Activated CD8-positive, alpha-beta memory T cell treated with anti-CD3 and anti-CD28 coated beads, Interleukin-2, amount 50 U/mL, for 24 hours (primary cell): Measurements from ENCODE around the gene SUSD5.
"Not testable (repeated sequence)": the region's sequence is repeated elsewhere in the genome, so short reads cannot be mapped to it uniquely, and the experiment has no call there.

ENCODE experiments used
- DNase-seq: peaks from one replicate; pipeline ENCODE4 v3.0.0-alpha.2; 2020; ENCODE audit errors: extremely low read depth

Gene SUSD5

DNA sequence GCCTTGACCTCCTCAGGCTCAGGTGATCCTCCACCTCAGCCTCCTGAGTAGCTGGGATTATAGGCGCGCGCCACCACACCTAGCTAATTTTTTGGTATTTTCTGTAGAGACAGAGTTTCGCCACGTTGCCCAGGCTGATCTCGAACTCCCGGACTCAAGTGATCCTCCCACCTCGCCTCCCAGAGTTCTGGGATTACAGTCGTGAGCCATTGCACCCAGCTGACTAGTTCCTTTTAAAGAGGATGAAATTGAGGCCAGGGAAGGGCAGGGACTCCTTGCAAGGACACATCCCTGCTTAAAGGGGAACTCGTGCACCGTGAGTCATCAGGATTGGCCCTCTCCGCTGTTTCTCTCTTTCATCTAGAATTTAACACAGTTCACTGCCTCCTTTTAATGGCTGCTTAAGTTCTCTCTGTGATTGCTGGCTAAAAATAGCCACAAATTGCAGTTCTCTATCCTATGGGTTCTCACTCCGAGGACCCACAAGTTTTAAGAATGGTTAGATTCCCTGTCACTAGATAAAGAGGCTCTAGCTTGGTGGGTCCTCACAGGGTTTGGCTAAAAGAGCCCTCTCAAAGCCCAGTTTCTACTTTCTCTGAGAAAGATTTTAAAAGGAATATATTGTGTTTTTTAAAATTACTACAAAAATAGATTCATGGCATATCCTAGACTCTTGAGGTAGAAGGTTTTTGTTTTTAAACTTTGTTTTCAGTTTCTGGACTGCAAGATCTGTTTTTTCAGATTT lies 103.4 kb downstream of the SUSD5 start:
- no peak for DNase-seq

DNA sequence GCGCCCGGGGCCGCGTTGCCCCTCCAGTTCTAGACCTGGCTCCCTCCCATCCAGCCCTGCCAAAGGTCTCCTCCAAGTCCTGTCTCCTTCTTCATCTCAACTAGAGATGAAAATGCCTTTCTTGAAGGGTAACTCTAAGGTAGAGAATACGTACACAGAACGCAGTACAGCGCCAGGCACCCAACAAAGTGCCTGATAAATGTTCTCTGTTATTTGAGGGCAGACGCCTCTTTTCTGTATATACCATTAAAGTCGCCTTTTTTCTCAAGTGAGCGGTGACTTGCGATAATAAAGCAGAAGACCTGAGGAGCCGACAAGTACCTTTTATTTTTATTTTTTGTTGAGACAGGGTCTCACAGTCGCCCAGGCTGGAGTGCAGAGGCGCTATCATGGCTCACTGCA lies 104.0 kb downstream of the SUSD5 start:
- DNase-seq, result no peak

DNA sequence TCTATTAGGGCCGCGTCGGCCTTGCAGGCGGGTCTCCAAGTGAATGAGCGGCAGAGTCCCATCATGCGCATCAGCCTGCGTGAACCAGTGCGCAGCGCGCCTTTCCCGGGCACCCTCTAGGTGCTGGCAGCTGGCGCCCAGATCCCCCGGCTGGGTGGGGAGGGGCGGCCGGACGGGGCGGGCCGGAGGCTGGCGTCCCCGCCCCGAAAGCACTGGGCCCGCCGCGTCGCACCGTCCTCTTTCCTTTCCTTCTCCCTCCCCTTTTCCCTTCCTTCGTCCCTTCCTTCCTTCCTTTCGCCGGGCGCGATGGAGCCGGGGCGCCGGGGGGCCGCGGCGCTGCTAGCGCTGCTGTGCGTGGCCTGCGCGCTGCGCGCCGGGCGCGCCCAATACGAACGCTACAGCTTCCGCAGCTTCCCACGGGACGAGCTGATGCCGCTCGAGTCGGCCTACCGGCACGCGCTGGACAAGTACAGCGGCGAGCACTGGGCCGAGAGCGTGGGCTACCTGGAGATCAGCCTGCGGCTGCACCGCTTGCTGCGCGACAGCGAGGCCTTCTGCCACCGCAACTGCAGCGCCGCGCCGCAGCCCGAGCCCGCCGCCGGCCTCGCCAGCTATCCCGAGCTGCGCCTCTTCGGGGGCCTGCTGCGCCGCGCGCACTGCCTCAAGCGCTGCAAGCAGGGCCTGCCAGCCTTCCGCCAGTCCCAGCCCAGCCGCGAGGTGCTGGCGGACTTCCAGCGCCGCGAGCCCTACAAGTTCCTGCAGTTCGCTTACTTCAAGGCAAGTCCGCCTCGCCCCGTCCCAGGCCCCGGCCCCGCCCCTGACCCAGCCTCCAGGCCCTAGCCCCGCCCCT lies 104.6 kb downstream of the SUSD5 start, which contains the start of gene CRTAP:
Gene CRTAP, plus strand, starts transcription at position 243 of the 850 bp plus-strand sequence. Its CDS starts 64 bp downstream, at position 307.
- peak; percentile 58 for DNase-seq

DNA sequence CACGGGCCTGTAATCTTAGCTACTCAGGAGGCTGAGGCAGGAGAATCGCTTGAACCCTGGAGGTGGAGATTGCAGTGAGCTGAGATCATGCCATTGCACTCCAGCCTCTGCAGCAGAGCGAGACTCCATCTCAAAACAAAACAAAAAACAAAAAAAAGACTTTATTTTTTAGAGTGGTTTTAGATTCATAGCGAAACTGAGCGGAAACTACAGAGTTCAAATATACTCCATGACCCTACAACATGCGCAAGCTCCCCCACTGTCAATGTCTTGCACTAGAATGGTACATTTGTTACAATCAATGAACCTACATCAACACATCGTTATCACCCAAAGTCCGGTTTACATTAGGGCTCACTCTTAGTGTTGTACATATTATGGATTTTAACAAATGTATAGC lies 107.0 kb downstream of the SUSD5 start:
- no peak for DNase-seq

DNA sequence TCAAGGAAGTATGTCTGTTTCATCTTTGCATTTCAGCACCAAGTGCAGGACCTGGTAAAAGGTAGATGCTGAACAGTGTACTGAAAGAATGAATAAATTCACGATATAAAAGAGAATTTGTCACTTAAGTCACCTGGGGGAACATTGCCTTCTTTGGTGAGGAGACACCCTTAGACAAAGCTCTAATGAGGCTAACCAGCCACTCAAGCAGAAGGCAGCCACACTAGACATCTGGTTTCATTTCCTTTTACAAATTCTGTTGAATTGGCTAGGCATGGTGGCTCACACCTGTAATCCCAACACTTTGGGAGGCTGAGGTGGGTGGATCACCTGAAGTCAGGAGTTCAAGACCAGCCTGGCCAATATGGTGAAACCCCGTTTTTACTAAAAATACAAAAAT lies 111.8 kb downstream of the SUSD5 start:
- DNase-seq, result not testable (repeated sequence)

DNA sequence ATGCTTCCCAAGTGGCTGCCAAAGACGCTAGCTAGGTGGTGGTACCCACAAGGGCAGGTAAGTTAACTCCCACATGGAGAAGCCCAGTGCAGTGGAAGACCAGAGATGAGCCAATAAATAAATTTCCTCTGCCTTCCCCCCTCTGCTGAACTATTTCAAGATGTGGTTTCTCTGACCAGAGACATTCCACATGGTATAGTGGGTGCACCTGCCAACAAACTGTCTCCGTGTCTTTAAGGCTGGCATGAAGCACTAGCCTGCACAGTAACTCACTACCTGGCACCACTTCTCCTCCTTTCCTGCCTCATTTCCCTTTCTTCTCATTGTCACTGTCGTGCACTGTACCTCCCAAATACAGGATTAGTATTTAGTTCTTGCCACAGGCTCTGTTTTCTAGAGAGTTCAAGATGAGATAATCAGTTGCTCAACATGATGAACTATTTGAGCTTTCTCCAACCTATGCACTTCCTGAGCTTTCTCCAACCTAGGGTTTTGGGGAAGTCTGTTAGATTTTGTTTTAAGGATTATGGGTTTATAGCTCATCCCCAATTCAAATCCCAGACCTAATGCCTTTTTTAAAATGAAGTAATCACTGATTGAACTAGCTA lies 113.2 kb downstream of the SUSD5 start:
- DNase-seq, result no peak

DNA sequence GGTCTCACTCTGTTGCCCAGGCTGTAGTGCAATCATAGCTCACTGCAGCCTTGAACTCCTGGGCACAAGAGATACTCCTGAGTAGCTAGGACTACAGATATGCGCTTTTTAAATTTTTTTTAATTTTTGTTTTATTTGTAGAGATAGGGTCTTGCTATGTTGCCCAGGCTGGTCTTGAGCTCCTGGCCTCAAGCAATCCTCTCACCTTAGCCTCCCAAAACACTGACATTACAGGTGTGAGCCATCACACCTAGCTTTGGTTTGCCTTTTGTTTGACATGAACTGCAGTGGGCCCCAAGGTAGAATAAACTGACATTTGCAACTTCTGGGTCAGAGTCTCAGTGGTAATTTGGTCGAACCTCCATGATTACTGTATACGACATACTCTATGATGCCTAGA lies 113.8 kb downstream of the SUSD5 start:
- no peak for DNase-seq

DNA sequence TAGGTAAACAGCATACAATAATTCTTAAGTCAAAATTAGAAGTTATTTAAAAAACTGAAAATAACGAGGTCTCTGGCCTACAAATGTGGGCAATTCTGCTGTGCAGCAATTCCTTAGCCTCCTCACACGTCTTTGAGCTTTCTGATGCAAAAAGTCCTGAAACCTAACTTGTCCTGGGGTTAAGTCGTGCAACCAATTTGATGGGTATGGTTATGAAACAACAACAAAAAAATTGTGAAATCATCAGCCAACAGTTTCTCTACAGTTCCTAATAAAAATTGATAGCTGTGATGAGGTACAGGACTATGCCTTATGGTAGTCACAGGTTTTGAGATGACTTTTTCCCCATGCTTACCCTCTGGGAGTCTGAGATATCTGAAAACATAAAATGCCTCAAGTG lies 115.1 kb downstream of the SUSD5 start:
- no peak for DNase-seq

DNA sequence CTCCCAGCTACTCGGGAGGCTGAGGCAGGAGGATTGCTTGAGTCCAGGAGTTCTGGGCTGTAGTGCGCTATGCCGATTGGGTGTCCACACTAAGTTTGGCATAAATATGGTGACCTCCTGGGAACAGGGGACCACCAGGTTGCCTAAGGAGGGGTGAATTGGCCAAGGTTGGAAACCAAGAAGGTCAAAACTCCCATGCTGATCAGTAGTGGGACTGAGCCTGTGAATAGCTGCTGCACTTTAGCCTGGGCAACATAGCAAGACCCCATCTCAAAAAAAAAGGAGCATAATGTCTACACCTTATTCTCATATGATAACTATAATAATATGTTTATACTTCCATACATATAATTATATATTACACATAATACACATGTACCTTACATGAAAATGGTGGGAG lies 115.6 kb downstream of the SUSD5 start:
- DNase-seq, result no peak

DNA sequence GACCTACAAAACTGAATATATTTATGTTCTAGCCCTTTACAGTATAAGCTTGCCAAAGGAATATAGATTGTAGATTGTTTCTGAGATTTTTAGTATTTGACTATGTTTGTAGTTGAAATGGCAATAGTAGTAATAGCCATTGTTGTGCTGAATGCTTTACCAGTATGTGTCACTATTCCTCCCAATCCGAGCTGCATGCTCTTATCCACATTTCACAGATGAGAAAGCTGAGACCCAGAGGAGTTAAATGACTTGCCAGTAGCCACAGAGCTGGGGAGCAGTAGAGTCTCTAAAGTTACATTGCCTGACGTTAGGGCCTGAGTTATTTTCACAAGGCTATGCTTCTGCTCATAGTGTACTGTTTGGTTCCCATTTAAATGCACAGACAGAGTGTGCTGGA lies 118.4 kb downstream of the SUSD5 start:
- DNase-seq, result no peak
